Measurements from ENCODE around the gene SMOC1.

DNA sequence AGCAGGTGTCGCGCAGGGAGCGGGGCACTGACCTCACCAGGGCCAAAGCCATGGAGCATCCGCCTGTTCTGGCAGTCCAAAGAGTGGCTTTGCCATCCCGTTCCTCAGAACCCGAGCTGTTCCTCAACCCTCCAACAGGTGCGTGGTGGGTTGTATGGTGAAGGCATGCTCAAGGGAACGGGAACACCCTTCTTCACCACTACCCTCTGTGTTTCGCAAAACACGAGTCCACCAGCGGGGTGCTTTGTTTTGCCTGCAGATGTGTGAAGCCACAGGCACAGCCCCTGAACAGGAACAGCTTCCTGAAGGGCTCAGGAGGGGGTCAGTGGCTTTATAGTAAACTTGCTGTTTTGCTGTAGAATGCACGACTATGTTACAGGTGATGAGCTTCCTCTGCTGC is 52.7 kb downstream of the SMOC1 start:
- TF ChIP-seq EP300 (IDR thresholded peaks at IDR 0.05): no peak
- no peak for TF ChIP-seq POLR2A (IDR thresholded peaks at IDR 0.05)

Measured in stomach (tissue), 4 donors.